ENCODE results near the gene LMOD3. TPM values are rescaled to one million over a fixed set of nuclear protein-coding genes. Genes with fewer than 3 reads are reported as not detected.

The LMOD3 gene
- polyA plus RNA-seq, 3 donors: not detected

DNA sequence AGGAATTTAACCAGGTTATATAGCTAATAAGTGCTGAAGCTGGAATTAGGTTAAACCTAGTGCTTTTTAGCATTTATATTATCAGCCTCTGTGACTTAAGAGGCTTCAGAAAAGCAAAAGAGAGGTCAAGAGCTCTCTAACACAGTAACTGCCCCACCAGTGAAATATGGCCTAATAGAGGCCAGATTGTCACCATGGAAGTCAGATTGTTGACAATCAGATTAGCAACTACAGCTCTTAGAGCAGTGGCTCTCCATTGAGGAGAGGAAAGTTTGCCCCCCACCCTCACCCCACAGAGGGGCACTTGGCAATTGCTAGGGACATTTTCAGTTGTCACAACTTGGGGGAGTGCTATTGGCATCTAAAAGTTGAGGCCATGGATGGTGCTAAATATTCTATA, 23.3 kb upstream of the LMOD3 start:
- no peaks in the 10 kb centered on the region for H4K20me1 ChIP-seq (ENCODE audit: insufficient read depth, low read length)
- Mint-ChIP-seq H3K9me3 (no peaks in the 10 kb centered on the region), H3K4me1 (peaks cover 5% of the 10 kb centered on the region), H3K36me3 (no peaks in the 10 kb centered on the region), H3K27me3 (ENCODE audit: low read depth in 3 of 3) (peaks cover 0 to 3% (median 2%) of the 10 kb centered on the region in 3 donors), H3K4me3 (no peak overlapping the region), H3K27ac (no peak overlapping the region)
- H2AFZ ChIP-seq (ENCODE audit: insufficient read depth, low read depth, low read length, poor library complexity, severe bottlenecking): no peak overlapping the region
- no peak overlapping the region for H3K27ac ChIP-seq (ENCODE audit: low read depth in 1 of 2, low read length in 2 of 2)
- no peaks in the 10 kb centered on the region for H3K27me3 ChIP-seq (ENCODE audit: control insufficient read depth in 2 of 2, insufficient read depth in 2 of 2, low read length in 2 of 2)
- H3K9ac ChIP-seq (ENCODE audit: insufficient read depth, low read length, poor library complexity, severe bottlenecking): no peak overlapping the region
- no peak for DNase-seq
- H3K4me3 ChIP-seq (replicated peaks in 1 of 3; ENCODE audit: low read depth in 2 of 3, low read length in 3 of 3): no peak overlapping the region
- no peaks in the 10 kb centered on the region for H3K36me3 ChIP-seq (replicated peaks in 1 of 2; ENCODE audit: control insufficient read depth in 1 of 2, insufficient read depth in 2 of 2, low read length in 2 of 2)
- TF ChIP-seq, protein P1, sequence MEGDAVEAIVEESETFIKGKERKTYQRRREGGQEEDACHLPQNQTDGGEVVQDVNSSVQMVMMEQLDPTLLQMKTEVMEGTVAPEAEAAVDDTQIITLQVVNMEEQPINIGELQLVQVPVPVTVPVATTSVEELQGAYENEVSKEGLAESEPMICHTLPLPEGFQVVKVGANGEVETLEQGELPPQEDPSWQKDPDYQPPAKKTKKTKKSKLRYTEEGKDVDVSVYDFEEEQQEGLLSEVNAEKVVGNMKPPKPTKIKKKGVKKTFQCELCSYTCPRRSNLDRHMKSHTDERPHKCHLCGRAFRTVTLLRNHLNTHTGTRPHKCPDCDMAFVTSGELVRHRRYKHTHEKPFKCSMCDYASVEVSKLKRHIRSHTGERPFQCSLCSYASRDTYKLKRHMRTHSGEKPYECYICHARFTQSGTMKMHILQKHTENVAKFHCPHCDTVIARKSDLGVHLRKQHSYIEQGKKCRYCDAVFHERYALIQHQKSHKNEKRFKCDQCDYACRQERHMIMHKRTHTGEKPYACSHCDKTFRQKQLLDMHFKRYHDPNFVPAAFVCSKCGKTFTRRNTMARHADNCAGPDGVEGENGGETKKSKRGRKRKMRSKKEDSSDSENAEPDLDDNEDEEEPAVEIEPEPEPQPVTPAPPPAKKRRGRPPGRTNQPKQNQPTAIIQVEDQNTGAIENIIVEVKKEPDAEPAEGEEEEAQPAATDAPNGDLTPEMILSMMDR (IDR thresholded peaks at IDR 0.05): no peak
- H3K4me1 ChIP-seq (ENCODE audit: control insufficient read depth in 1 of 2, insufficient read depth in 2 of 2, low read length in 2 of 2): no peaks in the 10 kb centered on the region
- no peak overlapping the region for H3K4me2 ChIP-seq (replicated peaks; ENCODE audit: extremely low read depth, low read length, poor library complexity, severe bottlenecking)
- intact Hi-C loops (cut with micrococcal nuclease): no loop called here
- H3K79me2 ChIP-seq (ENCODE audit: insufficient read depth, low read length): no peaks in the 10 kb centered on the region
- no peaks in the 10 kb centered on the region for H3K9me3 ChIP-seq (replicated peaks in 1 of 2; ENCODE audit: control insufficient read depth in 1 of 2, insufficient read depth in 1 of 2, low read length in 2 of 2)

DNA sequence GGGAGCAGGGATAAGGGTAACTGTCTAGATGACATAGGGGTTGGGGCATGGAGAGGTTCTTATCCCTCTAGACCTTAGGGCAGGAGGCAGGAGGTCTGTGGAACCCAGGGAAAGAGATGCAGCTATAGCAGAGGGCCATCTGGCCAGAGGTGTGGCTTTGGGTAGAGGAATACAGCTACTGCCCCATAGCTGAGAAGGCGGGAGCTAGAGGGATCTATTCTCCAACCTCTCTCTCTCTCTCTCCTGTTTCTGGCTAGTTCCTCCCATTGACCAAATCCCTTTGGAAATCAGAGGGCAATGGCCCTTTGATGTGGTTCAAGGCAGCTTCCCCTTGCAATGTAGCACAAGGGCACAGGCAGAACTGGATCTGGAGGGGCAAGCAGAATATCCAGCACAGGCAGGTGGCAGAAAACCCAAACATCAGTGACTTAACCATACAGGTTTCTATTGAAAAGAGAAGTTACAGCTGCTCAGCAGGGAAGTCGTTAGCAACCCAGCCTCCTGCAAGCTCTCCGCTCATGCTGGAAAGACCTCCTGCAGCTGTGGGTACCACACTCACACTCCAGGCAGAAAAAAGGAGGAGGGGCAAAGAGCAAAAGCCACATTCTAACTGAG, 22.3 kb upstream of the LMOD3 start:
- H3K4me2 ChIP-seq (replicated peaks; ENCODE audit: extremely low read depth, low read length, poor library complexity, severe bottlenecking): no peak overlapping the region
- no peaks in the 10 kb centered on the region for H3K9me3 ChIP-seq (replicated peaks in 1 of 2; ENCODE audit: control insufficient read depth in 1 of 2, insufficient read depth in 1 of 2, low read length in 2 of 2)
- no peaks in the 10 kb centered on the region for H4K20me1 ChIP-seq (ENCODE audit: insufficient read depth, low read length)
- H2AFZ ChIP-seq (ENCODE audit: insufficient read depth, low read depth, low read length, poor library complexity, severe bottlenecking): no peak overlapping the region
- Mint-ChIP-seq H3K27me3 (ENCODE audit: low read depth in 3 of 3) (peaks cover 0 to 4% (median 3%) of the 10 kb centered on the region in 3 donors), H3K4me1 (peaks cover 5% of the 10 kb centered on the region), H3K36me3 (no peaks in the 10 kb centered on the region), H3K4me3 (peak overlapping the region; percentile 3 to 41), H3K9me3 (no peaks in the 10 kb centered on the region), H3K27ac (peak overlapping the region in 1 of 7 donors; percentile 73)
- H3K79me2 ChIP-seq (ENCODE audit: insufficient read depth, low read length): no peaks in the 10 kb centered on the region
- H3K27ac ChIP-seq (ENCODE audit: low read depth in 1 of 2, low read length in 2 of 2): no peak overlapping the region
- no peaks in the 10 kb centered on the region for H3K4me1 ChIP-seq (ENCODE audit: control insufficient read depth in 1 of 2, insufficient read depth in 2 of 2, low read length in 2 of 2)
- no CpG with 5 or more reads among the region's 3 CpGs for WGBS (ENCODE audit: insufficient coverage)
- no peak overlapping the region for H3K9ac ChIP-seq (ENCODE audit: insufficient read depth, low read length, poor library complexity, severe bottlenecking)
- intact Hi-C loops (cut with micrococcal nuclease): no loop called here
- TF ChIP-seq, protein P1 (IDR thresholded peaks at IDR 0.05): no peak
- DNase-seq: no peak
- no peaks in the 10 kb centered on the region for H3K27me3 ChIP-seq (ENCODE audit: control insufficient read depth in 2 of 2, insufficient read depth in 2 of 2, low read length in 2 of 2)
- H3K36me3 ChIP-seq (replicated peaks in 1 of 2; ENCODE audit: control insufficient read depth in 1 of 2, insufficient read depth in 2 of 2, low read length in 2 of 2): no peaks in the 10 kb centered on the region
- H3K4me3 ChIP-seq (replicated peaks in 1 of 3; ENCODE audit: low read depth in 2 of 3, low read length in 3 of 3): no peak overlapping the region
